HPDE6-E6E7 (cell line): Measurements from ENCODE around the gene GNAL.

Experiments
- DNase-seq: peaks from one replicate; pipeline ENCODE4 v3.0.0; 2011; ENCODE audit warnings: missing footprints; ENCODE audit errors: extremely low spot score

Gene GNAL

DNA sequence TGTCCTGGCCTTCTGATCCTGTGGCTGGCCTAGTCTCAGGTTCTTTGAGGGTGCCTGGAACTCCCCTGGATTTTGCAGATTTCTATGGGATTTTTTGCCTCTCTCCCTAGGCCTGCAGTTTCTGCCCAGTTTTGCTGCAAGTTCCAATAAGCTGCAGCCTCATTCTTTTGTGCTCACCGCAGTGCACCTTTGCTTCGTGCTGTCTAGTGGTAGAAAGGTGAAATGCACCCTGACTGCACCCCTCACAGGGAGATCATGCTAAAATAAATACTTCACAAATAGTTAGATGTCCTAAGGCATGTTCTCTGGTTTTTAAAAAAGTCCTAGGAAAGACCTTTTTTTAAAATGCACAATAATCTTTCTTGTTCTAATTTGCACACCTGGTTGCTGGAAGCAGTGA lies 72.5 kb downstream of the GNAL start:
- no peak for DNase-seq

DNA sequence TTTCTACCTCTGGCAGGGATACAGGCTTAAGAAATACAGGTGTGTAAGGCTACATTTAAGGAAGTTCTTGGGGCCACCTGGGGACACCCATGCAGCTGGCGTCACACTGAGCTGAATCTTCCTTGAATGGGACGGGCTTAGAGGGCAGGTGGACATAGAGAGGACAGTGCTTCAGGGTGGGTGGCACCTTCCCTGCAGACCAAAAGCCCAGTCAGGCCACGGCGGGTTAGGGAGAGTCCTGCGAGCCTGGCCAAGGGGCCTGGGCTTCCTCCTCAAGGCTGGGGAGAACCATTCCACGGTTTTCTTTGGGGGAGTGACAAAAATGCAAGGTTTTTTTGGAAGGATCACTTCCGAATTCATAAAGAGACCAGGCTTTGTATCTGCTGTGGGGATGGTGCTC lies 73.4 kb downstream of the GNAL start:
- no peak for DNase-seq

DNA sequence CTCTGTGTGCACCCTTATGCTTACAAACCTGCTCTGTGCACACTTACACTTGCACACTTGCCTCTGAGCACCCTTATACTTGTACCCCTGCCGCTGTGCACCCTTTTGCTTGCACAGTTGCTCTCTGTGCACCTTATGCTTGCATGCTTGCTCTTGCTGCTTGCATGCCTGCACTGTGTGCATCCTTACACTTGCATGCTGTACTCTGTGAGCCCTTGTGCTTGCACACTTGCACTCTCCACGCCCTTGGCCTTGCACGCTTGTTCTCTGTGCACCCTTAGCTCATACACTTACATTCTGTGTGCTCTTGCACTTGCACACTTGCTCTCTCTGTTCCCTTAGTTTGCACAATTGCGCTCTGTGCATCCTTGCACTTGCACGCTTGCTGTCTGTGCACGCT lies 78.3 kb downstream of the GNAL start:
- no peak for DNase-seq

DNA sequence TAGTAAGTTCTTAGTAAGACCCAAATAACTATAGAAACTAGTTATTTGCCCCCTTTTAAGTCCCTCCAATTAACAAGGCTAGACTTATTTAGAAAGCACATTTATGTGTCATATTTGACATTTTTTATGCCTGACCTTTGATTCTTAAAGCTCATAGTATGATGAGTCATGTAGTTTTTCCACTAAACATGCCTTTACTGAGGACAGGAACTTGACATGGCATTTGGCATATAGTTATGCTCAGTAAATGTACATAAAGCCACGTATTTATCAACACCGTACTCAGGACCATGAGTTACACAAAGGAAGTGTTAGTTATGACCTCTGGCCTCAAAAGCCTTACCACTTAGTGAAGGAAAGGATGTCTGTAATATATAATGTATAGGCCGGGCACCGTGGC lies 78.9 kb downstream of the GNAL start:
- DNase-seq, result peak; percentile 32

DNA sequence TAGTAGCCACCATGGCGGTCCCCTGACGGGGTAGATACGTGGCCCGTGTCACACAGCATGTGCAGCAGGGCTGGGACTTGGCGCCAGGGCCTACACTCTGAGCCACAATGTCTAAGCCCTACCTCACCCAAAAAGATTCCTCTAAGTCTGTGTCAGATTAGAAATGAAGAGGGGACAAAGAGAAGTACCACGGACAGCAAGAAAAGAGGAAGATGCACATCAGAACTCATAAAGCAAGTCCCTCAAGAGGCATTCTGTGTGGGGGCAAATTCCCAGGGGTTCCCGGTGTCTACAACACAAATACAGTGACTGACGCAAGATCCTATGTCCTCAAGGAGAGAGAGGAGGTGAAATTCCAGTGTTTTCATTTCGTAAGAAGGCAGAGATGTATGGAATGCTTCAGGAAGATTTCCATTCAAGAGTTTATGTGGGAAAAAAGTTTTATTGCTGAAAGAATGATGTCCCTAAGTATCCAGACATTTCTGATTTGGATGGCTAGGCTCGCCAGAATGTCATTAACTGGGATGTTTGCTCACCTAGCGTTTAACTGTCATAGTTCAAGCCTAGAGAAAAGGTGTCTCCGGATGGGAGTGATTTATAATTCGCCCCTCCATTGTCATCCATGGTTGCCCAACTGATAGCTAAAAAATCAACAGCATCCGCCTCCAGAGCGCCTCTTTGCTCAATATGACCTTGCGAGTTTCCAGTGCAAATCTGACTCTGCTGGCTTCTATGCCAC lies 86.5 kb downstream of the GNAL start:
- DNase-seq, result no peak

DNA sequence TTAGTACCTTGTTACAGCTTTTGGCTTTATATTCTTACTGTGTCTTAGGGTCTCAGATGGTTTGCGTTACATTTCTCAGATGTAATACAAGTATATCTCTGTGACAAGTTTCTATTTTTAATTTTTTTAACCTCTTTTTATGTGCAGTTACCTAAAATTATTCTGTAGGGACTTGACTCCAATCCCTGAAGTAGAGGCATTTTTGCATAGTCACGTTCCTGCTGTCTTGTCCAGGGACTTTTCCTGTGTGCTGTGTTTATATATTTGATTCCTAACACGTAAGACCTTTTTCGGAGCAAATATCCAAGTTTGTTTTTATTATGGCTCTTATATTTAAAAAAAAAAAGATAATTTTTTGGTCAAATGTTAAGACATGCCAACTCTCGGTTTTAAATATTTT lies 91.0 kb downstream of the GNAL start:
- no peak for DNase-seq

DNA sequence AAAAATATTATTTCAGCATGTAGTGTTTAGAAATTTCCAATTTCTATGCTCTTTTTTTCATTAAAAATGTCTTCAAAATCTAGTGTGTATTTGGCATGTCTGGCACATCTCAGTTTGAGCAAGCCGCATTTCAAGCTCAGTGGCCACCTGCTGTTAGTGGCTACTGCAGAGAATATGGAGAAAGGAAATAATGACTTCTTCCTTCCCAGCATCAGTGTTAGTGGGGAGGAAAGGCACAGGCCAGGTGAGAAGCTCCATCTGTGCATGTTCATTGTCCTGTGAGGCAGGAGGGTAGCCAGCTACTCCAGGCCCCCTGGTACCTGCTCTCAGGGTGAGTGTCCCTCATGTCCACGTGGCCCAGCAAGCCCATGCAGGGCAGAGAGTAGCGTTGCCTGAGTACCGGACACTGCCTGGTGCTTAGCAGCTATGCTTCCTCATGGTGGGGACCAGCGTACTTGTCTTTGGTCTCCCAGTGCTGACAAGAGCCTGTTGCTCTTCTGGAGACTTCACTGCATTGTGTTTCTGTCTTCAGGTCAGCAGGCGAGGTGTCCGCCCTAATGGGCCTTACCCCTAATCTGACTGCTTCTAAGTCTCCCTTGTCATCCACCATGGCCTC lies 94.8 kb downstream of the GNAL start:
- DNase-seq, result no peak

DNA sequence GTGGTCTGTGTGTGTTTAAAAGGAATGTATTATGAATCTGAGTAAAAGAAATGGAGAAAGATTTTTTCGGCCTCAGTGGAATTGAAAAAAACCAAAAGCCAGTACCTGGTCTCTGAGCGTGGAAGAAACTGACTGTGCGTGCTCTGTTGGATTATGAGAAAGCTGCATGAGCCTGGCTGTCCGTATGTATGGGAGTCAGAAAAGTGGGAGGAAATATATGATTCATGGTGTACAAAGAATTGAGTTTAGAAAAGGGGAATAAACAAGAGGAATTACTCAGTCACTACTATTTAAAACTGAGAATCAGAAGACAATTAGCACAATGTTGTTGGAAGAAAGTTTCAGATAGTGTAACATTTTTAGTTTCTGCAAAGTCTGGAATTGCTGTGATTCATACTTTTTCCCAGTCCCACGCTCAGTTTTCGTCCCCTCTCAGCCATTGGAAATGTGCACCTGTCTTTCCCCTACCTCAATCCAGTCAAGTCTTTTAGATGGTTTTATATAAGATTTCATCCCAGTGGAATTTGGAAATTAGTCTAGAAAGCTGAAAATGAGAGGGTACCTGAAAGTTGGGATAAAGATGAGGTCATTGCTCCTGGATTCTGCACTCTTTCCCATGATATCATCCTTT lies 95.7 kb downstream of the GNAL start:
- no peak for DNase-seq

DNA sequence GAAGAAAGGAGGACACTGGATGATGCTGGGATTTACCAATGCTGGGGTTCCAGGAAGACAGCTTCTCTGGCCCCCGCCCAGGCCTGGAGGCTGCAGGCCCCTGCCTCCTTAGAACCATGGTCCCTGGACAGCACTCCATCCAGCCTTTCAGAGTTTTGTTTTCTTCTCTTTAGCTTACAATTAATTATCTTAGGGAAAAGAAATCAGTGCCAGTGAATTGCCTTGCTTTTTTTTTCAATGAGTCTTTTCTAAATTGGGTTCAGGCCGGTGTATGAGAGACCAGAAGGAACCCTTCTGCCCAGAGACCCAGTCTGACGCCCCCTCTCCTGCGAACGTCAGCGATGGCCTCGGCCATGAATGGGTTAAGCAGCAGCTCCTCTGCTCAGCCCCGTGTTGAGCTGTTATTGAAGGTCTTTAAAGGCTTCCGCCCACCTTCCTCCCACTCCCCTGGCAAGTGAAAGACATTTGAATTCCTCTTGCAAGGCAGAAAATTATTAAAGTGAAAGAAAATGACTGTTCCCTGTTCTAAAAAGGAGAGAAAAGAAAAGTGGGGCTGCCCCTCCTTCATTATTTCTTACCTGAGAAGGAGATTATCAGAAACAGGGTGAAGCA lies 96.5 kb downstream of the GNAL start:
- DNase-seq, result no peak

DNA sequence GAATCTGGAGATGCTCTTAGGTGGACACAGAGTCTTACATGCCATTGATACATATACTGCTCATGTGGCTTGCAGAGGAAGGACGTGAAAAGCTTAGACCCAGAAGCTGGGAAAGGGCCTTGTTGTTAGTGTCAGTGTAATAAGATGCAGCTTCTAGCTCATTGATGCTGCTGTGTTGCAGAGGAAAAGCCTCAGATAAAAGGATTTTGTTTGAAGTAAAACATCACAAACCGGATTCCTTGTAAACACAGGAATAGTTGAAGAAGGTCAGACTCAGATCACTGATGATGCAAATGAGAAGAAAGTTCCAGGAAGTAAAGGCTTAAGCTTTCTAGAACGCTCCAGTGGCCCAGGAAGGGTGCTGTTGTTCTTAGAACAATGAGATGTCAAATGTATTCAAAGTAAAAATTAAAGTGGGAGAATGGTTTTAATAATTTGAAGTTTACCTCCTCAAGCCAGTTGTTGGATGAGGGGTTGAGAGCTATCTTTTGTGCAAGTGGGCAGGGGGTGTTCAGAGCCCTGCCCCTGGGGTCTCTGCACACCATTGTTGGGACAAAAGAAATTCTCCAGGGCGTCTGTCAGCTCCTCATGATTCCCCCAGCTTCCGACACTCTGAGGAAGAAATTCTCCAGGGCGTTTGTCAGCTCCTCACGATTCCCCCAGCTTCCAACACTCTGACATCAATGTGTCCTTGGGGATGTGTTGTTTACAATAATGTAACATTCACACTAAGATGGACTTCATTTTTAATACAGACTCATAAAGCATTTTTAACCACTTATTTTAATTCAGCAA lies 100.8 kb downstream of the GNAL start:
- DNase-seq, result no peak

DNA sequence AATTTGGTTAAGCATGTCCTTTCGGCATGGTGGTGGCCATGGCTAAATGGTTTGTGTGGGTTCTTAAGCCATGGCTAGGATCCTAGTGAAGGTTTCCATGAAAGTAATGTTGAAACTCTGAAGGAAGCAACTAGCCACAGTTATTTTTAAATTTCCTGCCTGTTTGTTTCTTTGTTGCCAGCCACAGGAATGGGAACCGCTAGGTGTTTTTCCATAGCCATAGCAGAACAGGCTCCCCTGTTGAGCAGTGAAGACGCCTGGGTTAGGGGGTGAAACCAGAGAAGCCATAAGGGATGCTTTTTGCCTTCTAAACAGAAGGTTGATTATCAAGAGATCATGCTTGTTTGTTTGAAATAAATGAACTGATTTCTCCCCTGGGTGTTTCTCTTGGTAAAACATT lies 102.1 kb downstream of the GNAL start:
- DNase-seq, result no peak

DNA sequence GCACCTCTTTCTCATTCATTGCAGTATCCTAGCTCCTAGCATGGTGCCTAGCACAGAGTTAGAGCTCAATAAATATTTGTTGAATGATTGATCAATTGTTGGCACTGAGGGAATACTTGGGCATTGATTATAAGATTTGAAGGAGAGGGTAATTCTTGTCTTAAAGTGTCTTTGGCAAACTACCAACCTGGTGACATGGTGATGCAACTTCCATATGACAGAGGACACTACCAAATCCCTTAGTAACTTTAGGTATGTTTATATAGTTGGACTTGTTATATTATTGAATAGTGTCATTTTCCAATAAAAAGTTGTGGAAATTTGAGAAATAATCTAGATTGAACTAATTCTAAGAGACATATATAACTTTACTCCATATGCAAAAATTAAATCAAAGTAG lies 103.6 kb downstream of the GNAL start:
- no peak for DNase-seq

DNA sequence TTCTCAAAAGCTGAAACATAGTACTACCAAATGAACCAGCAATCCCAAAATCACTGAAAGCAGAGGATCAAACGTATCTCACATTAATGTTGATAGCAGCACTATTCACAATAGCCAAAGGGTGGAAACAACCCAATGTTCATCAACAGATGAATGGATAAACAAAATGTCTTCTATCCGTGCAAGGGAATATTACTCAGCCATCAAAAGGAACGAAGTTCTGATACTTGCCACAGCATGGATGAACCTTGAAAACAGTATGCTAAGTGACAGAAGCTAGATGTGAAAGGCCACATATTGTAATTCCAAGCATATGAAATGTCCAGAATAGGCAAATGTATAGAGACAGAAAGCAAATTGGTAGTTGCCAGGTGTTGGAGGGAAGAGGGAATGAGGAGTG lies 105.1 kb downstream of the GNAL start:
- no peak for DNase-seq

DNA sequence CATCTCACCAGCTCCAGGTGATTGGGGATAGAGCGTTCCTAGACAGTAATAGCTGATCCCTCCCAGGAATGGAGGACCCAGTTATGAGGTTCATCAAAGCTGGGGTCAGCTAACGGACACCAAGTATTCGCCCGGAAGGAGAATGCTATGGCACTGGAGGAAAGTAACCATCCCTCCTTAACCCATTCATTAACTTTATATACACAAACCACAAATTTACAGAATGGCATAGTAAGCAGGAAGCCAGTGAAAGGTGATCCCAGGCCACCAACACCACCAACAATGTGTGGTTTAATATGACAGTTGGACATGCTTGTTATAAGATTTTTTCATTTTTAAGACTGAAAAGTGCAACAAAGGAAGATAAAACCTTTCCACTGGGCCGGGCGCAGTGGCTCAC lies 106.9 kb downstream of the GNAL start:
- no peak for DNase-seq

DNA sequence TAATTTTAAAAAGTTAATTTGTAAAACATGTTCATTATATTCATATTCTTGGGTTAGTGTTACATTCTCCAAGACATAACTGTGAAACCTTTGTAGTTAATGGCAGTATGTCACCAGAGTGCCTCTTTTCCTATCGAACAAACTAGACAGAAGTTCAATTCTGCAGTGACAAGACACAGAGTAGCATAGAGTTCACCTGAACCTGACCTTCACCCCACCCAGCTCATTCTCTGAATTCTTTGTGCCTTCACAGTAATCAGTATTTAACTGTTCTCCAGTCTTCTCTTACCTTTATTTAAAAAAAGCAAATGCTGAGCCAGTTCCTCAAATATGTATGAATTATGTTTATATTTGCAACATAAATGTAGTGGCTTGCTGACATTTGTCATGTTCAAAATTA lies 109.2 kb downstream of the GNAL start:
- DNase-seq, result no peak

DNA sequence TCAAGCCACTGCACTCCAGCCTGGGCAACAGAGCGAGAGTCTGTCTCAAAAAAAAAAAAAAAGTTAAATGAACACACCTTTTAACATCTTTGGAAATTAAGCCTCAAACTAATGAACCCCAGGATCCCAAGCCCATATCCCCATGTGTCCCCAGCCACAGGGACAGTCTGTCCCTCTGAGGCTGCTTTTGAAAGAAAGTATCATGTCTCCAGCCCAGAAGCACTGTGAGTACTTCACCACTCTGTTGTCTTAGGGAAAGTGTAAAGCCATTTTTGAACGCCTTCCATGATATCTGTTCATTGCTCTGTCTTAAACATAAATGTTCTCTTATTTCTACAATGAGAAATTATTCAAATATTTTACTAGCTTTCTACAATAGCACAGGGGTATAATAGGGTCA lies 110.0 kb downstream of the GNAL start:
- DNase-seq, result no peak

DNA sequence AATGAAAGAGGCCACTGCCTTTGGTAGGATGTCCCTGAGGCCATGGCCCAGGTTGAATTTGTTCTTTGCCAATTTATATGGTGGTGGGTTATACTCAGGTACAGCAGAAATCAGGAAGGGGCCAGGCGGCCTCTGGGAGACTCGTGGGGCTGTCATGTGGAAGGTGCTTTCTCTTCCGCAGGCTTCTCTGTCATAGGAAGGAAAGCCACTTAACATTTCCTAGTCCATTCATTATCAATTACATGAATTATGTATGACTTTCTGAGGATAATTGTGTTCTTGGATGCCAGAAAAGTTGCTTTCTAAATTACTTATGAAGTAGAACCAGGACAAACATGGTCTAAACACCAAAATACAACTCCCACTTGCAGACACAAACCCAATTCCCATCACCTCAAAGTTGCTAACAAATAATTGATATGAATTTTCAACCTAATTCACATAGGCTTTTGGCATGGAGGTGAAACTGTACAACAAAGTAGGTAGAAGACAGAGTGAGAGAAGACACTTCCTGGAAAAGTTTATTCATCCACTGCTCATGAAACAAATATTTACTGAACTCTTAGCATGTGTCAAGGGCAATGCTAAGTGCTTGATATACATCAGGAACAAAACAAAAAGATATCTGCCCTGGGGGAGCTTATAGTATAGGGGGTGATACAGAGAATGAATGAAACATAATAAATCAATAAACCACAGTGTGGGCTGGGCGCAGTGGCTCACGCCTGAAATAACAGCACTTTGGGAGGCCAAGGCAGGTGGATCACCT lies 111.7 kb downstream of the GNAL start:
- DNase-seq, result no peak

DNA sequence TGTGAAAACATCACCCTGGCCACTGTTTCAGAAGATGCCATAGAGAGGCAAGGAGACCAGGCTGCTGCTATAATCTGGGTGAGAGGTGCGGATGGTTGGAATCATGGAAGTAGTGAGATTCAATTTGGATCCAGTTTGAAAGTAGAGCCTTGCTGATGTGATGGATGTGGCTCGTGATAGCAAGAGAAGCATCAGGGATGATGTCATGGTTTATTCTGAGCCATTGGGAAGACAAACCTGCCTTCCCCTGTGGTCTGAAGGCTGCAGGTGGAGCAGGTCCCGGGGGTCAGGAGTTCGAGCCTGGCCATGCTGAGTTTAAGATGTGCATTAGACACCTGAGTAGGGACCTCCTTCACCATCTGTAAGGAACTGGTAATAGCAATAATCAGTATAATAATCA lies 112.5 kb downstream of the GNAL start:
- DNase-seq, result no peak

DNA sequence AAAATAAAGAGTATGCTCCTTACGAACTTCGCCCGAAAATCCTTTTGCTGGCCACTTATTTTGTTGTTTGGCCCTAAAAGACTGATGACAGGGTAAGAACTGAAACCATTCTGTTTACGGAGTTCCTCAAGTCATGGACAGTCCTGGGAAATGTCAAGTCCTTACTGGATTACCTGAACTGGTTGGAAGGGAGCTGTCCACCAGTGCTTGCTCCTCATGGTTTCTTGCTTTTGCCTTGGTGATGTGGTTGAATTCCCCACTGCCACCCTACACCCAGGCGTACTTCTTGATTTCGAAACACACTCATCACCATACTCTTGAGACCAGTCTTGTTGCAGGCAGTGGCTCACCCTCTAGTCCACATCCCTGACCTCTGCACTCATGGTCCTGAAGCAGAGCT lies 113.1 kb downstream of the GNAL start:
- DNase-seq, result no peak

DNA sequence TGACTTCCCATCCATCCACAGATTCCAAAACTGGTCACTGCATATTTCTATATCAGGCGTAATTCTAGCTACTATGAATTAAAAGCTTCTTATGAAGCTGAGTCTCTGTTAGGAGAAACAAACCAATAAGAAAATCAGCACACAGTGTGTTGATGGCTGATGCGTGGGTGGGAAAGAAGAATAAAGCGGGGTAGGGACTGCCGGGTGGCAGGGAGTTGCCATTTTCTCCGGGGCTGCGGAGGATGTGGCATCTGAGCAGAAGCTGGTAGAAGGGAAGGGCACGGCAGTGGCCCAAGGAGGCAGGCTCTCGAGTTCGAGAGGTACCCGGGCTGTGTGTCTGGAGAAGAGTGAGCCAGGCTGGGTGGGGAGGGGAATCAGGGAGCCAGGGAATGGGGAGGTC lies 113.5 kb downstream of the GNAL start:
- no peak for DNase-seq

DNA sequence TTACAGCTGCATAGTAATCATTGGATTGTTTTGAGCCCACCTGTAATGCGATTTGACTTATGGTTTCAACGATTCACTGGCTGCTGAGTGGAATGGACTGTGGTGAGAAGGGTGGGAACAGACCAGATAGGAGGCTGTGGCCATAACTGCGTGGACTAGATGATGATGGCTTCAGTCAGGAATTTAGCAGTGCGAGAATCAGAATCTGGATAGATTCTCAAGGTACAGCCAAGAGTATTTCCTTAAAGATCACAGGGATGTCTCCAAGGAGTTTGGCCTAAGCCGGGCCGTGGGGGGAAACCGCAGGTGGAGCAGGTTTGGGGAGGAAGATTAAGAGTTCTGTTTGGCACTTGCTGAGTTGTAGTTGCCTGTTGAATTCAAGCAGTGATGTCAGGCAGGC lies 118.2 kb downstream of the GNAL start:
- DNase-seq, result no peak
